Loucy (cell line): Measurements from ENCODE around the gene PPP1R37.
"Not testable (repeated sequence)": the region's sequence is repeated elsewhere in the genome, so short reads cannot be mapped to it uniquely, and the experiment has no call there.

Experiments used
- EZH2phosphoT487 ChIP-seq: fragments of 200-600 bp; IDR thresholded peaks from 2 replicates; pipeline ENCODE4 v1.6.1; 2018; ENCODE audit warnings: antibody characterized with exemption, mild to moderate bottlenecking, moderate library complexity, borderline replicate concordance
- TF ChIP-seq, protein P1 (sequence below): fragments of 200-600 bp; sonication (generic); conservative IDR thresholded peaks from 2 replicates; pipeline ENCODE4 v1.5.1; 2014; ENCODE audit warnings: mild to moderate bottlenecking, antibody characterized with exemption, low read length

GRCh38 chr19:45106363-45106762, 13.4 kb downstream of the PPP1R37 start:
- TF ChIP-seq, protein P1, sequence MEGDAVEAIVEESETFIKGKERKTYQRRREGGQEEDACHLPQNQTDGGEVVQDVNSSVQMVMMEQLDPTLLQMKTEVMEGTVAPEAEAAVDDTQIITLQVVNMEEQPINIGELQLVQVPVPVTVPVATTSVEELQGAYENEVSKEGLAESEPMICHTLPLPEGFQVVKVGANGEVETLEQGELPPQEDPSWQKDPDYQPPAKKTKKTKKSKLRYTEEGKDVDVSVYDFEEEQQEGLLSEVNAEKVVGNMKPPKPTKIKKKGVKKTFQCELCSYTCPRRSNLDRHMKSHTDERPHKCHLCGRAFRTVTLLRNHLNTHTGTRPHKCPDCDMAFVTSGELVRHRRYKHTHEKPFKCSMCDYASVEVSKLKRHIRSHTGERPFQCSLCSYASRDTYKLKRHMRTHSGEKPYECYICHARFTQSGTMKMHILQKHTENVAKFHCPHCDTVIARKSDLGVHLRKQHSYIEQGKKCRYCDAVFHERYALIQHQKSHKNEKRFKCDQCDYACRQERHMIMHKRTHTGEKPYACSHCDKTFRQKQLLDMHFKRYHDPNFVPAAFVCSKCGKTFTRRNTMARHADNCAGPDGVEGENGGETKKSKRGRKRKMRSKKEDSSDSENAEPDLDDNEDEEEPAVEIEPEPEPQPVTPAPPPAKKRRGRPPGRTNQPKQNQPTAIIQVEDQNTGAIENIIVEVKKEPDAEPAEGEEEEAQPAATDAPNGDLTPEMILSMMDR, result not testable (repeated sequence)
- not testable (repeated sequence) for TF ChIP-seq EZH2phosphoT487
